Astrocyte of the hippocampus (primary cell): ENCODE results near the gene ZBTB17.
"Not testable (repeated sequence)": the region's sequence is repeated elsewhere in the genome, so short reads cannot be mapped to it uniquely, and the experiment has no call there.

Experiments
- DNase-seq: peaks from one replicate; pipeline ENCODE4 v3.0.0; 2011; ENCODE audit warnings: low read depth, low spot score

ZBTB17 gene

DNA sequence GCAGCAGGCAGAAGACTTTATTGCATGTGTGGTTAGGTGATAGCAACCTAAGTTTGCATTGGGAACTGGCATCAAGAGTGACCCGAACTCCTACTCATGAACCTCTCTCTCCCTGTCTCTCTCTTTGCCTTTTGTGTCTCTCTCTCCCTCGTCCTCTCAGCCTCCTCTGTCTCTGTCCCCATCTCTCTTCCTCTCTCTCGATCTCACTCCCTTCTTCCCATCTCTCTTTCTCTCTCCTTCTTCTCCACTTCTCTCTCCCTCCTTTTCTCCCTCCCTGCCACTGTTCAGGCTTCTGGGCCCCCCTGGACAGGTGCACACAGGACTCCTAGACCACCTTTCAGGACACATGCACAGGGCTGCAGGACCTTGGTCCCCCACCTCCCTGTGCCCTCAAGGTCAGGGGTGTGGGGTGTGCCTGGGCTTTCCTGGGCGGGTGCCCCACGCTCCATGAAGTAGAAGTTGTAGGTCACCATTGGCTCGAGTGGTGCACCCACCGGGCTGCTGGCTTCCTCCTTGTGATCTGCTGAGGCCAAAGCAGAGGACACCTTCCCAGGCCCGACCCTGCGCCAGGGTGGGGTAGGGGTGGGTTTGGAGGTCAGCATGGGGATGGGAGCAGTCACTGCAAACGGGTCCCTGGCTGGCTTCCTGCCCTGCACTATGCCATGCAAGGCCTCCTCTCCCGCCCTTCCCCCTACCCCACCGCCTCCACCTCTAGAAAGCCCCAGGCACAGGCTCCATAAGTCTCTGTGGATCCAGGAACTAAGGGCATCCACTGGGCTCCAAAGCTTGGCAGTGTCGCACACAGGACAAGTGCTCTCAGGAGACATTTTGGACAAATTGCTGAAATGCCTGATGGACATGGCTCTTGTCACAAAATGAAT lies 13.2 kb upstream of the ZBTB17 start:
- no peak for DNase-seq

DNA sequence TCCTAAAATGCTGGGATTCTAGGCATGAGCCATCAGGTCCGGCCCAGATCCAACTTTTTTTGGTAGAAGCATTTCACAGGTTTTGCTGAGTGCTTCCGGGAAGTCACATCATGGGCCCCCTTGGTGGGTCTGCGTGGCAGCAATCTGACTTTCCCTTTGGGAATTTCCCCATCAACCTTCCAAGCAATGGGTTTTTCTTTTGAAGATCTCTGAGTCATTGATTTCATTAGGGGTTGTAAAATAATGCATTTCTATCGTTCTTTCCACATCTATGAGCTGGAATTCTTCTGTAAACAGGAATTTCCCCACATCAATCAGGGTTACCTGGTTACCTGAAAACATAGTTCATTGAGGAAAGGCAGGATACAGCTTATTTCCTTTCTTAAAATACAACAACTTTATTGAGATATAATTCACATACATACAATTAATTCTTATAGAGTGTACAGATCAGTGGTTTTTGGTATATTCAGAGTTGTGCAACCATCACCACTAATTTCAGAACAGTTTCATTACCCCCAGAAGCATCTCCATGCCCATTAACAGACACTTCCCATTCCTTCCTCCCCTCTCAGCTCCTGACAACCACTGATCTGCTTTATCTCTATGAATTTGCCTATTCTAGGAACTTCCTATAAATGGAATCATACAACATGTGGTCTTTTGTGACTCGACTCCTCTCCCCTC lies 9.9 kb upstream of the ZBTB17 start:
- peak; percentile 68 for DNase-seq

GRCh38 chr1:15983275-15983674 lies 7.4 kb upstream of the ZBTB17 start:
- no peak for DNase-seq

- no peak for DNase-seq
Measured at GRCh38 chr1:15981679-15982078, 5.8 kb upstream of the ZBTB17 start.

DNA sequence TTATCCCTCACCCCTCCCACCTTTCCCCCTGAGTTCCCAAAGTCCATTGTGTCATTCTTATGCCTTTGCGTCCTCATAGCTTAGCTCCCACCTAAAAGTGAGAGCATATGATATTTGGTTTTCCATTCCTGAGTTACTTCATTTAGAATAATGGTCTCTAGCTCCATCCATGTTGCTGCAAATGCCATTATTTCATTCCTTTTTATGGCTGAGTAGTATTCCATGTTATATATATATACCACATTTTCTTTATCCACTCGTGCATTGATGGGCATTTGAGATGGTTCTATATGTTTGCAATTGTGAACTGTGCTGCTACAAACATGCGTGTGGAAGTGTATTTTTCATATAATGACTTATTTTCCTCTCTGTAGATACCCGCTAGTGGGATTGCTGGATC lies 2.0 kb upstream of the ZBTB17 start:
- not testable (repeated sequence) for DNase-seq

DNA sequence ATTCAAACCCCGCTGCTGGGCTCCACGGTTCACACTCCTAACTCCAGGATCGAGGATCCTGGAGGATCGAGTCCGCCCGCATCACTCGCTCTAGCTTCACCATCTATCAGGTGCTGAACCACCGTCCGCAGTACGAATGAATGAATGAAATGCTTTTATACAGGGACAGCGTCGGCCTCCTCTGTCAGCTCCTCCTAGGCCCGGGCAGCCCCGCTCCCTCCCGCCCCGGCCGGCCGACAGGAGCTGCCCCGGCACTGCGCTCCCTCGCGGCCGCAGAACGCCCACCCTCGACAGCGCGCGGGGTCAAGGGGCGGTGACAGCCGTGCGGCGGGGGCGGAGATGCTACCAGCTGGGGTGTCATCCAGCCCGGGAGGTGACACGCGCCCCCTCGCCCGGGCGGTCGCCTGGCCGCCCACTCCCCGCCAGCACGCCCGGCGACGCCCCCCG lies 520 bp downstream of the ZBTB17 start:
- DNase-seq, result peak; percentile 77

DNA sequence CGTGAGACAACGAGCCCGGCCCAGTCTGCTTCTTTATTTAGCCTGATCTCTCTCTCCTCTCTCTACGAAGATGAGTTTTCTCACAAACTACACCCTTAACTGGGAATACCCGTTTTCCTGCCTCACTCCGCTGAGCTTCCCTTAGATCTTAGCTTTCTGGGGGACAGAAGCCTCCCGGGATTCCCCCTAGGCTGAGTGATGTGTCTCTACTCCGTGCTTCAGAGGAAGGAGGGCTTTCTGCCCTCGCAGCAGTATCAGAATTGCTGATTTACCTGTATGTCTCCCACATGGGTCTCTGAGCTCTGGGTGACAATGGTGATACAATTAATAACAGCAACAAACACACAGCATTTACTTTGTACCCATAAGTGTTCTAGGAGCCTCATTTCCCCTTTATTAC lies 1.0 kb downstream of the ZBTB17 start:
- no peak for DNase-seq

DNA sequence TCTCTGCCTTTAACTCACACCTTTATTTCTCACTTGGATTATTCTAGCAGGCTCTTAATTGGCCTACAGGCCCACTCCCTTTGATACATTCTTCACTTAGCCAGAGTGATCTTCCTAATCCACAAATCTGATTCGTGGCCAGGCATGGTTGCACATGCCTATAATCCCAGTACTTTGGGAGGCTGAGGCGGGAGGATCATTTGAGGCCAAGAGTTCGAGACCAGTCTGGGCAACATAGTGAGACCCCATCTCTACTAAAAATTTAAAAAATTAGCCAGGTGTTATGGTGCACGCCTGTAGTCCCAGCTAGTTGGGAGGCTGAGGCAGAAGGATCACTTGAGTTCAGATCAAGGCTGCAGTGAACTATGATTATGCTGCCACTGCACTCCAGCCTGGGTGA lies 2.1 kb downstream of the ZBTB17 start:
- no peak for DNase-seq

DNA sequence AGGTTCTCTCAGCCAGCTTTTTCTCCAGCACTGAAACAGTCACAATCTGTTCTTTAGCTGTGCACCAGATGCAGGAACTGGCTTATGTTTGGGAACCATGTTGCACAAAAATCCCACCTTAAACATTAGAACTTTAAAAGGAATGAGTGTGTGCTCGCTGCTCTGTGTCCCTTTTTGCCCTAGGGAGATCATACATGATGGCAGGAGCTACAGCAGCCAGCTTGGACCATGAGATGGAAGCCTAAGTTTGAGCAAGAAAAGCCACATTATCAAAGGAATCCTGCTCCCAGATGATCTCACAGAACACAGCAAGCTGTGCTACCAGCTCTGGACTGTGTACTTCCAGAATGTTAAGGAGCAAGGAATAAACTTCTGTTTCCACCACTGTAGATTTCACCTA lies 3.5 kb downstream of the ZBTB17 start:
- DNase-seq, result no peak

DNA sequence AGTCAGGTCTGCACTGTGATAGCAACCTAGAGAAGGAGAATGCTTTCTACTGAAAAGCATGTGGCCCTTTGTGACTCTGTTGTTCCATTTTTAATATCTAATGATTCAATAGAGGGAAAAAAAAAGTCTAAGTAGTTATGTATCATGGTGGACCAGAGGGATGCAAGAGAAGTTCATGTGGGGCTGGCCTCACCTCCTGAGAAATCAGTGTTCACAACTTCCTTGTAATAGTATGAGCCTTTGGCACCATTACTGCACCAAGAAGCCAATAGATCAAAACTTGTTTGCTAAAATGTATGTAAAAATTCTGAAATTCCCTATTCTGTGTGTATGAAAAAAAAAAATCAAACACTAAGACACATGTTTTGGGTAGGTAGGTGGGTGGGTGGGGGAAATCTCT lies 5.0 kb downstream of the ZBTB17 start:
- no peak for DNase-seq

GRCh38 chr1:15969321-15969880 lies 6.5 kb downstream of the ZBTB17 start:
- no peak for DNase-seq

- DNase-seq, result no peak
Measured at GRCh38 chr1:15968172-15968571, 7.7 kb downstream of the ZBTB17 start.

GRCh38 chr1:15966956-15967344 lies 9.0 kb downstream of the ZBTB17 start:
- DNase-seq, result no peak

DNA sequence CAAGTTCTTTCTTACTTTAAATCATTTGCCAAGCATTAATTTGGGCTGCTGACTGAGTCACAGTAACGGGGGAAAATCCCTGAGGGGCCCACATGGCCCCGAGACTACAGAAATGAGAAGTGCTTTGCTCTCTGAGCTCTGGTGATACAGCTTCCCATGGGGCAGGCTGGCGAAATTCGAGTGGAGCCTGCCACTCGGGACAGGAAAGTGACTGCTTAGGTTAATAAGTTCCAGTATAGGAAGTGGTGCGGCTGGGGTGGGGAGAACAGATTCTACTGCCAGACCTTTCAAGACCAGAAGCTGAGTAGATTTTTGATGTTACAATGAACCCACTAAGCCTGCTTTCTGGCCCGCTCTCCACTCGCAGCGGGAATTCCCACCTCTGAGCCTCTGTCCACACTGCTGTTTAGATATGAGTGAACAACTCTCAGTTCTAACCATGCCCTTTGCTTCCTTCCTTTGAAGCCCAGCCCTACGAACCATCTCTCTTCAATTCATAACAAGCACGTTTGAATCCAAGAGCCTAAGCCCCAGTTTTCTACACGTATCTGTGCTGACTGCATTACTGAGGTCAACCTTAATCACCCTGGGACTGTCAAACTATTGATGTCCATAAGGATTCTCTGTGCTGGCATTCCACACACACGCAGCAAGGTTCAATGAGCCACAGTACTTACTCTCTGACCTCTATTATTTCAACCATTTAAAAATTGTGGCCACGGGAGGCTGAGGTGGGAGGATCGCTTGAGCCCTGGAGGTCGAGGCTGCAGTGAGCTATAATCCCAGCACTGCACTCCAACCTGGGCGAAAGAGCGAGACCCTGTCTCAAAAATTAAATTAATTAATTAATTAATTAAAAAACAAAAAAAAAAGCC lies 9.6 kb downstream of the ZBTB17 start:
- peak; percentile 53 for DNase-seq

GRCh38 chr1:15965228-15965767 lies 10.6 kb downstream of the ZBTB17 start:
- peak; percentile 49 for DNase-seq

DNA sequence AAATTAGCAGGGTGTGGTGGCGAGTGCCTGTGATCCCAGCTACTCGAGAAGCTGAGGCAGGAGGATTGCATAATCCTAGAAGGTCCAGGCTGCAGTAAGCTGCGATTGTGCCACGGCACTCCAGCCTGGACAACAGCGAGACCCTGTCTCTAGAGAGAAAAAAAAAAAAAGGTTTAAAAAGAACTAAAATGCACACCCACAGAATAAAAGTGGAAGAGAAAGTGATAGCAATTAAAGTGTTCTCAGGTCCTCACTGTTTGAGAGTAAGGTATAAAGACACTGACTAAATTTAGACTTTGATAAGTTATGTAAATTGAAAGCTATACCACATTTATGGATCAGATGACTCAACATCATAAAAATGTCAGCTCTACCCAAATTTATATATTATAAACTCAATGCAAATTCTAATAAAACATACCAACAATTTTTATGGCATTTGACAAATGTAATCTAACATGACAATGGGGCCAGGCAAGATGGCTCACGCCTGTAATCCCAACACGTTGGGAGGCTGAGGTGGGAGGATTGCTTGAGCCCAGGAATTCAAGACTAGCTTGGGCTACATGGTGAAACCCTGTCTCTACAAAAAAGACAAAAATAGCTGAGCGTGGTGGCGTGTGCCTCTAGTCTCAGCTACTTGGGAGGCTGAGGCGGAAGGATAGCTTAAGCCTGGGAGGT lies 11.8 kb downstream of the ZBTB17 start:
- no peak for DNase-seq

DNA sequence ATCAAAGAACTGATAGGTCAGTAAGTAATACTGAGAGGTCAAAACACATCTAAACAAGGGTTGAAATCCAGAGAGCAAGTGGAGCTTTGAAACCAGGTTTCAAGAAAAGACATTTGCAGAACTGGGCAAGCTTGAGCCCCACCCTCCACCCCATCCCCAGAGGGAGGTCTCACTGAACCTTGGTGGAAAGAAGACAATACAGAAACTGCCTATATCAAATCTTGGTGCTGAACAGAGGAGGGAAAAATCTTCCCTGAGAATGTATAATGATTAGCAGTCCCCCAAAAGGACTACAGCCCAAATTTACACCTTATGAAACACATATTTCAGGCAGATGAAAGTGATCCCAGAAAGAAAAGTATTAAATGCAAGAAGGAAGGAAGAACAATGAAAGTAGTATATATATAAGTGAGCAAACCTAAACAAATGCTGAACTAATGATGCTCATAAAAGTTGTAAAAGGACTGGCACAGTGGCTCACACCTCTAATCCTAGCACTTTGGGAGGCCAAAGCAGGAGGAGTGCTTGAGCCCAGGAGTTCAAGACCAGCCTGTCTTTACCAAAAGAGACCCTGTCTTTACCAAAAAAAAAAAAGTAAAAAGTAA lies 12.4 kb downstream of the ZBTB17 start:
- no peak for DNase-seq

DNA sequence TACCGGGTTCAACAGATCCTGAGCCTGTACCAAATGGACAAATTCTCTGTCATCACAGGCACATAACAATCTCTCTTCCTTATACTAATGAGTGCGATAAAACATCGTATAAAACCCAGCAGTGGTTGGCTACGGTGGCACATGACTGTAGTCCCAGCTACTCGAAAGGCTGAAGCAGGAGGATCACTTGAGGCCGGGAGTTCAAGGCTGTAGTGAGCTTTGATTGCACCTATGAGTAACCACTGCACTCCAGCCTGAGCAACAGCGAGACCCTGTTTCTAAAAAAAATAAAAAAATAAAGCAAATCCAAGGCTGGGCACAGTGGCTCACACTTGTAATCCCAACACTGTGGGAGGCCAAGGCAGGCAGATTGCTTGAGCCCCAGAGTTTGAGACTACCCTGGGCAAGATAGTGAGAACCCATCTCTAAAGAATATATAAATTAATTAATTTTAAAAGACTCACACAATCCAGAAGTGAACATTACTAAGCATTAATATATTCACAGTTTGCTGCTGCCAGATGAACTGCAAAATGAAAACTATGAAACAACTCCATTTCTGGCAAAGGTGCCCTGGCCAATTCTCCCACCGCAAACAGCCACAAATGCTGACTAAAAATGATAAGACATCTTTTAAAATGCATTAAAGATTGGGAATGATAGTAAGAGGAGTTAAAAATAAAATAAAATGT lies 13.1 kb downstream of the ZBTB17 start:
- DNase-seq, result no peak

GRCh38 chr1:15962176-15962575 lies 13.7 kb downstream of the ZBTB17 start:
- DNase-seq, result no peak

DNA sequence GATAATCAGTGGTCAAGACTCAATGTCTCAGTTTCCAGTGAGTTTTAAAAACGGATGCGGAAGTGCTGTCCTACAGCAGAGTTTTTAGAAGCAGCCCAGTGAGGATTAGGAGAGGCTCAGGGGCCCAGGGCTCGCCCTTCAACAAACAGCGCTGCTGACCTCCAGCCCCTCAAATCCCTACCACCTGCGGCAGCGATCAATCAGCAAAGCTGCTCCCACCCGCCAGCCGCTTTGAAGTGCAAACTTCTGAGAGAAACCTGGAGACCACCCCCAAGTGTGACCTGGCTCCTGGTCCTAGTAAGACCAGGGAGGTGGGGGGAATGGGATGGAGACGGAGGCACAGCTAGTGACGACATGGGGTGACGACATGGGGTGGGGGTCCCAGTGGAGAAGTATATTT lies 14.4 kb downstream of the ZBTB17 start:
- no peak for DNase-seq
